GM19099 (cell line): ENCODE measurements around the gene VRK1.

ENCODE experiments used
- POLR2A ChIP-seq: IDR thresholded peaks from 3 replicates; pipeline ENCODE4 v1.6.1; 2011; ENCODE audit warnings: low read depth; ENCODE audit not compliant: insufficient read length; ENCODE audit errors: extremely low read depth

The VRK1 gene

DNA sequence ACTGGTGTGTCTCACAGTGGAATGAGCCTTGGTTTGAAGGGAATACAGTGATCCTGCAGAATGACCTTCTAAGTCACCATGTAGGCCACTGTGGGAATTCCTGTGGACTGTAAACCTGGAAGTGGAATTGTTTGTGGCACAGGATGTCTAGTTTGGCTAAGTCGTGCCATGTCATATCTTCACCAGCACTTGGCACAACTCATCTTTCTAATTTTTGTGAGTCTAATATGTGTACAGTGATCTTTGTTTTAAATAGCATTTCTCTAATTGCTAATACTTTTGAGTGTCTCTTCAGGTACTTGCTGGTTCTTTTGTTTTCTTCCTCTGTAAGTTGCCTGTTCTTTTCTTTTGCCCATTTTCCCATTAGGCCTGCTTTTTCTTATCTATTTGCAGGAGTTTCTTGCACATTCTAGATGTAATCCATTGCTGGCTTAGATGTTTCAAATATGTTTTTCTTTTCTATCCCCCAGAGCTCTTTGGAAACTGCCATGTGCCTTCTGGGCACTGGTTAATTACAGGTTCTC lies 112.7 kb downstream of the VRK1 start:
- TF ChIP-seq POLR2A = no peak

DNA sequence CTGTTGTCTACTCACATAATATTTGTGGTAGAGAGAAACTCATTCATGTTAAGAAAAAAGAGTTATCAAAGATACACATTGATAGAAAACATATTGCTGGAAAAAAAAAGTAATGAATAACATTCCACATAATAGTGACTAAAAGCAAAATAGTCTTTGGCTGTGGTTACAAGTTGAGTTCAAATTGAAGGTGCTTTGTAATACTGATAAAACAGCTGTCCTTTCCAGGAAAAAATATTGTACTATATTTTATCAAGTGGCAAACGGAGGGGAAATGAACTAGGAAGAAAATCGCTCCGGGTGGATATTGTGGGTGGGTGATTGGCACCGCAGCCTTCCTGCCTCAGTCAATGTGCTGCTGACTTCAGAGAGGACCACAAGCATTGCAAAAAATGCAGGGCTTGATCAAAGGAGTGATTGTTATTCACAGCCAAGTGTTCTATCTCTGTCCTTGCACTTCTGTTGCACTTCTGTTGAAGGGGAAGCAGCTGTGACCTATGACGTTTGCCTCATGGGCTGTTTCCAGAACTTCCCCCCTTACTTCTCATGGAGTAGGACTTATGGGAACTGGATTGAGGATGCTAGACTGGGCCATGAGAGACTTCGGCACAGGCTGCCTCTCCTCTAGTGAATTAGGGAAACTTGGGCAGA lies 114.4 kb downstream of the VRK1 start:
- no peak for TF ChIP-seq POLR2A

DNA sequence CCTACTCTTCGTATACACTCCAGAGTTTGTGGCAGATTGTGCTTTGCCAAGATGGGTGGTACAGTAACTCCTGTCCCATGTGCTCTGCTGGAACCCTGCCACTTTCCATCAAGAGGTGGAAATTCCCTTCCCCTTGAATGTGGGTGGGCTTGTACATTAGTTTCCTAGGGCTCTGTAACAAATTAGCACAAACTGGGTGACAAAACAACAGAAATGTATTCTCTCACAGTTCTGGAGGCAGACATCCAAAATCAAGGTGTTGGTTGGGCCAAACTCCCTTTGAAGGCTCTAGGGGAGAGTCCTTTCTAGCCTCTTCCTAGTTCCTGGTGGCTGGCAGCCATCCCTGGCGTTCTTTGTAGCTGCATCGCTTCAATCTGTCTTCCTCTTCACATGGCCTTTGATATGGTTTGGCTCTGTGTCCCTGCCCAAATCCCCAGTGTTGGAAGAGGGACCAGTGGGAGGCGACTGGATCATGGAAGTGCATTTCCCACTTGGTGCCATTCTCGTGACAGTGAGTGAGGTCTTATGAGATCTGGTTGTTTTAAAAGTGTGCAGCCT lies 117.5 kb downstream of the VRK1 start:
- TF ChIP-seq POLR2A = no peak

DNA sequence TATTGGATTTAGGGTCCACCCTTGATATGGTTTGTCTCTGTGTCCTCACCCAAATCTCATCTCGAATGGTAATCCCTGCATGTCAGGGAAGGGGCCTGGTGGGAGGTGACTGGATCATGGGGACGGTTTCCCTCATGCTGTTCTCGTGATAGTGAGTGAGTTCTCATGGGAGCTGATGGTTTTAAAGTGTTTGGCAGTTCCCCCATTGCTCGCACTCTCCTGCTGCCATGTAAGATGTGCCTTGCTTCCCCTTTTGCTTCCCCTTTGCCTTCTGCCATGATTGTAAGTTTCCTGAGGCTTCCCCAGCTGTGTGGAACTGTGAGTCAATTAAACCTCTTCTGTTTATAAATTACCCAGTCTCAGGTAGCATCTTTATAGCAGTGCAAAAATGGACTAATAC lies 118.3 kb downstream of the VRK1 start:
- no peak for TF ChIP-seq POLR2A

DNA sequence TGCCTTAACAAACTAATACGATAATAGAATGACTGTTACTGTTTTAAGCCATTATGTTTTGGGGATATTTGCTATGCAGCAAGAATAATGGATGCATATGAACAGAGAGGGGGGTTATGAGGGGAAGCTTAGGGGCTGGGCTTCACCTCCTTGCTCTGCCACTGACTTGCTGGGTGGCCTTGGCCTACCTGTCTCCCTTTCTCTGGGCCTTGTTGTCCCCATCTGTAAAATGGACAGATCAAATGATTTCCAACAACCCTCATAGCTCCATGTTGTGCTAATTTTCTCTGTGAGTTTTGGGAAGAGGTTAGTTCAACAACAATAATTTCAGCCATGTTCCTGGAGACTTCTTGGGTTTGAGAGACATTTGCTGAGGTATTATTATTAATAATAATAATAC lies 119.6 kb downstream of the VRK1 start:
- TF ChIP-seq POLR2A = no peak

DNA sequence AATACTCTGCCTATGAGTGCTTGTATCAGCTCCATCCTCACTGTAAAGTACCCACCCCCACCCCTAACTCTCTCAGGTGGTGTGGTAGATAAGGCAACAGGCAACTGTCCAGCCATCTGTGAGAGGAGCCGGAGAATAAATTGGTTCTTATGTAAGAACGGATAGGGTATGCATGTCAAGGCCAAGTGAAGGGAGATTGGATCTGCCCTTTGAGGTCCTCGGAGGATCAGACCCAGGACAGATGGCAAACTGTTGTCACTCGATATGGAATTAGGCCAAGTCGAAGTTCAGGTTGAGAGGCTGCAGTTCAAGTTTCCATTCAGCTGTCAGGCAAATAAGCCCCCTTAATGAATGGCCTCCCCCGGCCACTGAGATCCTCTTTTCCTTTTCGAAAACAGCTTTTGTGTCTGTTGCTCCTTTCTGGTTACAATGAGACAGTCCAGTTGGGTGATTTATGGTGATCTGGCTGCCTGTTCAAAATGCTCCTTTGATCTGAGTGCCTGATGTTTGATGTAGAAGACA lies 120.3 kb downstream of the VRK1 start:
- no peak for TF ChIP-seq POLR2A

DNA sequence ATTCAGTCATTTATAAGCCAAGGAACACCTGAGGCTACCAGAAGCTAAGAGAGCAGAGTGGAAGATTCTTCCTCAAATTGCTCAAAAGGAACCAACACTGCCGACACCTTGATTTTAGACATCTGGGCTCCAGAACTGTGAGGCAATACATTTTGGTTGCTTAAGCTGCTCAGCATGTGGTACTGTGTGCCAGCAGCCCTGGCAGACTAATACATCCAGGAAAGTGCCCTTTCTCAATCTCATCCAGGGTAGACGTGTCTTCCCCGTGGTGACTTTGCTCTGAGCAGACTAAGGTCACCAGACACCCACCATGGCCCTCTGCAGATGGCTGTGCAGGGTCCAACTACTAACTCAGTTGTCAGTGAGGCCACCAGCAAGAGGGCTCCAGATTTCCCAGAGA lies 122.8 kb downstream of the VRK1 start:
- TF ChIP-seq POLR2A = no peak

DNA sequence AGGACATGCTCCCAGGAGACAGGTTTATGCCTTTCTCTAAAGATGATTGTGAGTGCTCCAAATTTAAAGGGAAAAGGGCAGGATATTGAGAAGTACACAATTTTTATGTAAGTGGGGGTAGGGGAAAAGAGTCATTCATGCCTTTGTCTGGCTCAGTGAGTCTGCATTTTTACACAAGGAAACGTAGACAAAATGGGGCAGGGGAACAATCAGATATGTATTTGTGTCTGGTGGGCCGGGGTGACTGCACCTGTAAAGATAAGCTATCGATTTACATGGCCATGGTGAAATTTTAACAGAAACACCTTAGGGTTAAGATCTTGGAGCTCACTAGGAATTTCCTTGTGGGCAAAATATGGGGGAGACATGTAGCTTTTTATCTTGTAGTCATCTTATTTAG lies 123.6 kb downstream of the VRK1 start:
- no peak for TF ChIP-seq POLR2A

DNA sequence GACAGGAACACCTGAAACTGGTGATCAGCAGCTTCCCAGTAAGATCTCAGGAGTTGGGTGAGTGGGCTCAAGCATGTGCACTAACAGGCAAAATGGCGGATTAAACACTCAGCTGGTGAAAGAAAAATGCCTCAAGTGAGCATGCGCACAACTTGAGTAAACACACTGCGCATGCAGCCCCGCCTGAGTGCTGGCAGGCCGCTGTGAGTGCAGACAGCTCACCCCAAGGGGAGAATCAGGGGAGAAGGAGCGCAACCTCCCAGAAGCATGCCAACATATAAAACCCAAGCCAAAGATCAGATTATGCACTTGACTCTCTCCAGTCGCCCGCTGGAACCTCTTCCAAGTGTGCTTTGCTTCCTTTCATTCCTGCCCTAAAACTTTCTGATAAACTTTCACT lies 125.8 kb downstream of the VRK1 start:
- TF ChIP-seq POLR2A = no peak

DNA sequence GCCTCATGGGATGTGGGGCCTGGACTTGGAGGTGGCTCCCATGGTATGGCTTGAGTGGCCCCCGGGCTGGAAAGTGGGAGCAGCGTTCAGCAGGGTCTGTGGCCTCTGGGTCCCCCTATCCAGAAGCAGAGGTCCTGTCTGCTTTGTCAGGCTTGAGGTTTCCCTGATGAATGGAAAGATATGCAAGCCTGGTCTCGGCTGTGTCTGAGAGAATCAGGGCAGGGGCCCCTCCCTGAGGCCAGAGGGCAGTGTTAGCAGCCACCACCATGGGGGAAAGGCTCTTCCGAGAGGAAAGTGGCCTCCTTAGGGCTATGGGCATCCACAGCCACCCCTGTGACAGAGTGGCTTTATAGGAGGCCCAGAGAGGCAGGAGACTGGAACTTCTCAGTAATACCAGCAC lies 128.2 kb downstream of the VRK1 start:
- no peak for TF ChIP-seq POLR2A

DNA sequence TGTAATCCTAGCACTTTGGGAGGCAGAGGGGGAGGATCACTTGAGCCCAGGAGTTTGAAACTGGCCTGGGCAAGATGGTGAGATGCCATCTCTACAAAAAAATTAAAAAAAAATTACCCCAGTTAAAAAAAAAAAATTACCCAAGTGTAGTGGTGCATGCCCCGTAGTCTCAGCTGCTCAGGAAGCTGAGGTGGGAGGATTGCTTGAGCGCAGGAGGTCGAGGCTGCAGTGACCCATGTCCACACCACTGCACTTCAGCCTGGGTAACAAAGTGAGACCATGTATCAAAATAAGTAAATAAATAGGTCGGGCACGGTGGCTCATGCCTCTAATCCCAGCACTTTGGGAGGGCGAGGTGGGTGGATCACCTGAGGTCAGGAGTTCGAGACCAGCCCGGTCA lies 128.8 kb downstream of the VRK1 start:
- TF ChIP-seq POLR2A = no peak

DNA sequence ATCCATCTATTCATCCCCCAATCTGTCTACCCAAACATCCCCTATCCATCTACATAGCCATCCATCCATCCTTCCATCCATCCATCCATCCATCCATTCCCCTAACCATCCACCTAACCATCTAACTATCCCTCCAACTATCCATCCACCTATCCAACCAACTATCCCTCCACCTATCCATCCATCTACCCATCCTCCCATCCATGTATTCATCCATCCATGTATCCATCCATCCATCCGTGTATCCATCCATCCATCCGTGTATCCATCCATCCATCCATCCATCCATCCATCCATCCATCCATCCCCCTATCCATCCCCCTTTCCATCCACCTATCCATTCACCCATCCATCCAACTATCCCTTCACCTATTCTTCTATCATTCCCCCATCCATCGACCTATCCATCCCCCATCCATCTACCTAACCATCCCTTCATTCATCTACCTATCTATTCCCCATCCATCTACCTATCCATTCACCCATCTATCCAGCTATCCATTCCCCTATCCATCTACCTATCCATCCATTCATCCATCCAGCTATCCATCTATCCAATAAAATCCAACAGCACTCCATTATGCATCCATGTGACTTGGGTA lies 131.7 kb downstream of the VRK1 start:
- TF ChIP-seq POLR2A = no peak

DNA sequence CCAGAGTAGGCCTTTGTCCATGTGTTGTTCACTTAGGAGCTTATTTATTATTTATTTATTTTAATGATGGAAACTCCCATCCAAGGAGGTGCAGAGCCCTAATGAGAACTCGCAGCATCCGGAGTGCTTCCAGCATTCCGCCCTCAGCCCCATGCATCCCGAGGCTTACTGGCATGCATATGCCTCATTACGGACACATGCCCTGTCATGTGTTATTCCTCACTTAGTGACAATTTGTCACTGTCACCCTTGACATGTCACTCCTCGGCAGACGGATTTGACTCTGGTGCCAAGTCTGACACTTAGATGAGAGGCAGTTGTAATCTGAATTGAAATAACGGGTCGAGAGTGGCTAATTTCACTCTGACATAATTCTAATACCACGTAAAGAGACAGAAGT lies 132.8 kb downstream of the VRK1 start:
- no peak for TF ChIP-seq POLR2A

DNA sequence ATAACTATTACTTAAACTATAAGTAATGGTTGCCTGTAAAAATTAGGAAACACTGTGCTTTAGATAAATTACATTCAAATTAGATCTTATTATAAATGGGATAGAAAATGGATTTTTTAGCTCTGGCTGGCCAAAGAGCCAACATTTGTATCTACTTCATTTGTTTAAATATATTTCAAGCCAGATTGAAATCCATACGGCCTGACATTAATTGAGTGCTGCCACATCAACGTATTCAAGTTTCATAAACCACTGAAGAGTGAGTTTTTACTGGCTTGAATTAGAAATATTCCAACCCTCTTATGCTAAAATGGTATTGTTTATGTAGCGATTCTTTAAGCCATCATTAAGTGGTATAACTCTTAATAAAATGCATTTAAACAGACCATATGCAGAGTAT lies 133.3 kb downstream of the VRK1 start:
- TF ChIP-seq POLR2A = no peak
